CD4-positive, alpha-beta memory T cell (primary cell): ENCODE data around the gene PPP1R12A. TPM values are rescaled to one million over a fixed set of nuclear protein-coding genes. Genes with fewer than 3 reads are reported as not detected.

Experiments used
- CTCF ChIA-PET: fragments of 350-600 bp; sonication (Branson Sonifier 250); formaldehyde crosslinking; loops from one replicate; lab custom pipeline; 2021; ENCODE audit warnings: inconsistent platforms; ENCODE audit not compliant: partially characterized antibody; lab: Charles Lee
- POLR2A ChIA-PET: fragments of 350-600 bp; sonication (Branson Sonifier 250); formaldehyde crosslinking; loops from one replicate; lab custom pipeline; 2021; ENCODE audit not compliant: partially characterized antibody; lab: Charles Lee
- DNase-seq, 5 donors: peaks; one replicate each; pipeline versions ENCODE4 v3.0.0 to v3.0.0-alpha.2; 2020 to 2022; ENCODE audit warnings: mixed read lengths in 1 of 5
- H3K27ac ChIP-seq: one replicate; pipeline ENCODE4 v1.7.0; 2013; ENCODE audit warnings: low read depth, low read length
- H3K27me3 ChIP-seq: 2 replicates; pipeline ENCODE4 v1.7.0; 2013; ENCODE audit warnings: mild to moderate bottlenecking, low read length, moderate library complexity; ENCODE audit not compliant: insufficient read depth
- H3K36me3 ChIP-seq: 2 replicates; pipeline ENCODE4 v1.7.0; 2013; ENCODE audit warnings: mild to moderate bottlenecking, low read length, moderate library complexity; ENCODE audit not compliant: insufficient read depth
- H3K4me1 ChIP-seq: 2 replicates; pipeline ENCODE4 v1.7.0; 2013; ENCODE audit warnings: mild to moderate bottlenecking, low read length, moderate library complexity; ENCODE audit not compliant: insufficient read depth
- H3K4me3 ChIP-seq, 2 donors: one replicate each; pipeline ENCODE4 v1.7.0; 2013; ENCODE audit warnings: low read length in 2 of 2, mild to moderate bottlenecking in 1 of 2
- H3K9me3 ChIP-seq, 2 donors: one replicate each; pipeline ENCODE4 v1.7.0; 2013; ENCODE audit warnings: low read length in 2 of 2, control low read depth in 1 of 2; ENCODE audit not compliant: control insufficient read depth in 1 of 2
- H3K27ac Mint-ChIP-seq, 7 donors: one replicate each; pipeline ENCODE4 v1.8.0; 2020 to 2021; ENCODE audit warnings: mixed read lengths in 7 of 7, mild to moderate bottlenecking in 6 of 7, inconsistent platforms in 3 of 7, moderate library complexity in 3 of 7
- H3K27me3 Mint-ChIP-seq, 2 donors: one replicate each; pipeline ENCODE4 v1.8.0; 2020 to 2021; ENCODE audit warnings: mixed read lengths in 2 of 2
- H3K36me3 Mint-ChIP-seq, 2 donors: one replicate each; pipeline ENCODE4 v1.8.0; 2020 to 2021; ENCODE audit warnings: mixed read lengths in 2 of 2, inconsistent platforms in 1 of 2, mild to moderate bottlenecking in 1 of 2
- H3K4me1 Mint-ChIP-seq, 4 donors: one replicate each; pipeline ENCODE4 v1.8.0; 2020 to 2021; ENCODE audit warnings: mixed read lengths in 4 of 4, mild to moderate bottlenecking in 1 of 4
- H3K4me3 Mint-ChIP-seq, 8 donors: one replicate each; pipeline ENCODE4 v1.8.0; 2020 to 2021; ENCODE audit warnings: mixed read lengths in 8 of 8, mild to moderate bottlenecking in 7 of 8, moderate library complexity in 6 of 8, inconsistent platforms in 3 of 8
- H3K9me3 Mint-ChIP-seq, 8 donors: one replicate each; pipeline ENCODE4 v1.8.0; 2020 to 2021; ENCODE audit warnings: mixed read lengths in 8 of 8, mild to moderate bottlenecking in 5 of 8, inconsistent platforms in 3 of 8, moderate library complexity in 1 of 8
- intact Hi-C: fragments of 100-400 bp; cut with micrococcal nuclease; formaldehyde crosslinking; loops from one replicate; pipeline ENCODE4 v1.15.1; 2023
- polyA plus RNA-seq, 2 donors: library from polyadenylated mRNA; unstranded; fragments of 300-500 nt; fragmentation: Illumina TruSeq; gene quantifications; one replicate each; pipeline ENCODE4 v1.2.3, GENCODE V29; 2021
- total RNA-seq, 2 experiments: library from RNA; stranded (reverse); gene quantifications; one replicate each; pipeline ENCODE4 v1.2.3, GENCODE V29; 2021

Gene PPP1R12A
- total and polyA plus RNA-seq, 4 experiments from 2014 or later: 73.1 to 130 (median 128) TPM

- Mint-ChIP-seq H3K27ac (no peak overlapping the region), H3K4me3 (no peak overlapping the region), H3K9me3 (peaks cover 0 to 2% (median 0%) of the 10 kb centered on the region in 8 donors), H3K27me3 (peaks cover 11 to 12% of the 10 kb centered on the region in 2 donors), H3K36me3 (no peaks in the 10 kb centered on the region), H3K4me1 (no peaks in the 10 kb centered on the region)
- Histone ChIP-seq H3K9me3 (no peaks in the 10 kb centered on the region), H3K27ac (no peak overlapping the region), H3K4me1 (no peaks in the 10 kb centered on the region), H3K27me3 (no peaks in the 10 kb centered on the region), H3K36me3 (no peaks in the 10 kb centered on the region), H3K4me3 (no peak overlapping the region)
- intact Hi-C loops: no loop called here
- no peak for DNase-seq
- POLR2A ChIA-PET: no interaction called here
- CTCF ChIA-PET: interaction anchor here (1.1 kb wide), 1 partner anchor 12 kb away, joined by 4 read pairs; no protein-coding TSS in a partner anchor
Measured at GRCh38 chr12:79725987-79726386, 208.9 kb downstream of the PPP1R12A start.

Other genes starting within 250 kb of the PPP1R12A start
- gene PAWR, start 244.1 kb downstream of the PPP1R12A start, total RNA-seq: 1 to 10 TPM; 2.8 to 4.7 TPM
- gene PAWR, start 244.1 kb downstream of the PPP1R12A start, polyA plus RNA-seq: 1 to 10 TPM in 1 of 2 donors, under 1 TPM in 1; 0.87 to 1.5 TPM
- gene OTOGL, start 164.4 kb upstream of the PPP1R12A start, total RNA-seq: not detected
- gene OTOGL, start 164.4 kb upstream of the PPP1R12A start, polyA plus RNA-seq: not detected